ENCODE results near the gene UTP14C.

DNA sequence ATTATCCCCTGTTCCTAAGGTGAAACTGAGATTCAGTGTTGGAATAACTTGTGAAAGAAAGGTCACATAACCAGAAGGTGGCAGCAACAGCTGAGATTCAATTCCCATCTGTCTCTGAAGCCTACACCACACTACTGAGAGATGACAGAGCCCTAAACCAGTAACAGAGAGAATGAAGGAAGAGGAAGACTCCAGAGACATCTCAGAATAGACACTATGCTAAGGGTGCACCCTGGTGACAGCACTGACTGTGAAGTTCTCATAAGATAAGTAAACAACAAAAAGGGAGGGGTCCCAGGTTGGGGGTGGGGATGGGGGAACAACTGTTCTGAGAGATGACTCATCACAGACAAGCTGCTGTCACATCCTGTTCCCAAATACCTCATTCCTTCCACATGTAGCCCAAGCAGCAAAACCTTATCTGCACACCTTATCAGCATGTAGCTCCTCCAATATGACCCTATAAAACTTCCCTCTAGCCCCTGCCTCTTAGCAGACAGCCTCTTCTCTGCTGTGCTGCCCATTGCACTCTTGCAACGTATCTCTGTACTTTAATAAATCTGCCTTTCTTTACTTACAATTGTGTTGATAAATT is 46.5 kb downstream of the UTP14C start:
- TF ChIP-seq POLR2A (IDR thresholded peaks at IDR 0.05): no peak
- TF ChIP-seq, protein P1, sequence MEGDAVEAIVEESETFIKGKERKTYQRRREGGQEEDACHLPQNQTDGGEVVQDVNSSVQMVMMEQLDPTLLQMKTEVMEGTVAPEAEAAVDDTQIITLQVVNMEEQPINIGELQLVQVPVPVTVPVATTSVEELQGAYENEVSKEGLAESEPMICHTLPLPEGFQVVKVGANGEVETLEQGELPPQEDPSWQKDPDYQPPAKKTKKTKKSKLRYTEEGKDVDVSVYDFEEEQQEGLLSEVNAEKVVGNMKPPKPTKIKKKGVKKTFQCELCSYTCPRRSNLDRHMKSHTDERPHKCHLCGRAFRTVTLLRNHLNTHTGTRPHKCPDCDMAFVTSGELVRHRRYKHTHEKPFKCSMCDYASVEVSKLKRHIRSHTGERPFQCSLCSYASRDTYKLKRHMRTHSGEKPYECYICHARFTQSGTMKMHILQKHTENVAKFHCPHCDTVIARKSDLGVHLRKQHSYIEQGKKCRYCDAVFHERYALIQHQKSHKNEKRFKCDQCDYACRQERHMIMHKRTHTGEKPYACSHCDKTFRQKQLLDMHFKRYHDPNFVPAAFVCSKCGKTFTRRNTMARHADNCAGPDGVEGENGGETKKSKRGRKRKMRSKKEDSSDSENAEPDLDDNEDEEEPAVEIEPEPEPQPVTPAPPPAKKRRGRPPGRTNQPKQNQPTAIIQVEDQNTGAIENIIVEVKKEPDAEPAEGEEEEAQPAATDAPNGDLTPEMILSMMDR (IDR thresholded peaks at IDR 0.05): no peak
